Adrenal gland (tissue), 12 donors: ENCODE data around the gene NR6A1. TPM values are rescaled to one million over a fixed set of nuclear protein-coding genes. Genes with fewer than 3 reads are reported as not detected.

ENCODE experiments used
- DNase-seq, 7 donors: peaks; one replicate each; pipeline ENCODE4 v3.0.0-alpha.2; 2019 to 2020
- H3K27ac ChIP-seq, 5 donors: fragments of 200-600 bp; sonication (generic) in 4 of 5; 1 replicate in 3 of 5; 2 replicates in 2 of 5; pipeline versions ENCODE4 v1.5.1 to v1.8.0; 2016 to 2020; ENCODE audit warnings: mild to moderate bottlenecking in 1 of 5
- H3K27me3 ChIP-seq: fragments of 200-600 bp; 2 replicates; pipeline ENCODE4 v1.8.0; 2021
- H3K36me3 ChIP-seq, 2 donors: fragments of 200-600 bp; replicated peaks in 1 of 2; 1 replicate in 1 of 2; 2 replicates in 1 of 2; pipeline versions ENCODE4 v1.5.1 to v1.8.0; 2018 to 2022
- H3K4me1 ChIP-seq, 2 donors: fragments of 200-600 bp; replicated peaks in 1 of 2; 1 replicate in 1 of 2; 2 replicates in 1 of 2; pipeline versions ENCODE4 v1.5.1 to v1.8.0; 2018 to 2021
- H3K4me3 ChIP-seq, 4 donors: fragments of 200-600 bp; sonication (generic) in 3 of 4; one replicate each; pipeline ENCODE4 v1.5.1; 2016 to 2018
- H3K9me3 ChIP-seq, 3 donors: fragments of 200-600 bp; sonication (generic) in 1 of 3; replicated peaks in 1 of 3; 1 replicate in 2 of 3; 2 replicates in 1 of 3; pipeline versions ENCODE4 v1.5.1 to v1.8.0; 2016 to 2021
- POLR2A ChIP-seq, 2 donors: fragments of 450-650 bp; IDR thresholded peaks; one replicate each; pipeline ENCODE4 v1.6.1; 2017; ENCODE audit warnings: antibody characterized with exemption in 2 of 2, mild to moderate bottlenecking in 2 of 2, moderate library complexity in 1 of 2
- WGBS, 4 donors: extraction: QIAGEN DNeasy Blood & Tissue Kit in 2 of 4; methylation state at CpG; one replicate each; pipeline versions ENCODE4 v1.1.5 to v1.1.7; 2013 to 2017; 5-methylcytosine and 5-hydroxymethylcytosine counted together
- intact Hi-C, 2 donors: fragments of 100-400 bp; cut with DNase I; formaldehyde crosslinking; loops; one replicate each; pipeline versions ENCODE4 v1.14.1 to v1.15.0; 2022 to 2023
- polyA plus RNA-seq, 3 donors: library from polyadenylated mRNA; stranded (reverse); fragments of 200-250 nt in 2 of 3; fragments of 350-450 nt in 1 of 3; fragmentation: Illumina TruSeq in 1 of 3; extraction: RNeasy Lipid Tissue Mini Kit (QIAGEN cat#74804) in 1 of 3; gene quantifications; one replicate each; pipeline ENCODE4 v1.2.3, GENCODE V29; 2013 to 2014
- total RNA-seq, 9 donors: library from RNA; depleted of rRNA in 4 of 9; stranded (reverse); fragments of >200 nt in 4 of 9; fragments of 120-200 nt in 1 of 9; fragmentation: NEBNext Ultra II Directional in 1 of 9; extraction: Animal tissue kit (Norgen Biotek cat#: 25700) in 1 of 9; gene quantifications; one replicate each; pipeline versions ENCODE4 v1.1.0 to v1.2.4, GENCODE V29; 2013 to 2023
- TF ChIP-seq, protein P1 (sequence below), 6 experiments: fragments of 450-650 bp in 4 of 6; fragments of 200-600 bp in 2 of 6; sonication (generic) in 1 of 6; IDR thresholded peaks; 1 replicate in 5 of 6; 2 replicates in 1 of 6; pipeline versions ENCODE4 v1.5.1 to v1.8.0; 2016 to 2021; ENCODE audit warnings: antibody characterized with exemption in 6 of 6, mild to moderate bottlenecking in 2 of 6, moderate library complexity in 1 of 6
- donor health status: healthy with polysubstance abuse.
- donor health status: Bipolar disorder and iron deficiency.
- donor health status: DM: yes; HTN: yes; CAD: no.
- donor health status: DM: no; HTN: no; CAD: no.
- donor health status: DM: no; HTN: no; CAD: no.
- donor health status: DM: yes; HTN: yes; CAD: no.

The NR6A1 gene
- total and polyA plus RNA-seq, 12 donors, result 0.46 to 9.8 (median 1.5) TPM

DNA sequence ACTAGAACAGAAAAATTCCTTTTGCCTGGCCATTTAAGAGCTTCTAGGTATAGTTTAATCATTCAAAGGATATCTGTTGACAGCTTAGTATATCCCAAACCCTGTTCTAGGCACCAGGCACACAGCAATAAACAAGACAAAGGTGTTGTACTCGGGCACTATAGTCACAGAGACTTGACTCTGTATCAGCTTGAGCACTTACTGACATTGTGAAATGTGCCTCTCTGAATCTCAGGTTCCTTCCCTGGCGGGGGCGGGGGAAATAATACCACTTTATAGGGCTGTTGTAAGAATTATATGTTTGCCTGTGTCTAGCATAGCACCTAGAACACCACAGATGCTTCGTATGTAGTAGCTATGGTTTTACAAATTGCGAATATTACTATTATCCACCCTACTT is 104.5 kb downstream of the NR6A1 start:
- intact Hi-C loops, result no loop called here
- H3K36me3 ChIP-seq, result no peaks in the 10 kb centered on the region
- no peaks in the 10 kb centered on the region for H3K27me3 ChIP-seq
- no peak overlapping the region for H3K4me3 ChIP-seq
- 91 to 96% (median 94%) methylated on average over 5 of the region's 5 CpGs for WGBS, 4 donors
- no peak overlapping the region for H3K27ac ChIP-seq
- TF ChIP-seq, protein P1, sequence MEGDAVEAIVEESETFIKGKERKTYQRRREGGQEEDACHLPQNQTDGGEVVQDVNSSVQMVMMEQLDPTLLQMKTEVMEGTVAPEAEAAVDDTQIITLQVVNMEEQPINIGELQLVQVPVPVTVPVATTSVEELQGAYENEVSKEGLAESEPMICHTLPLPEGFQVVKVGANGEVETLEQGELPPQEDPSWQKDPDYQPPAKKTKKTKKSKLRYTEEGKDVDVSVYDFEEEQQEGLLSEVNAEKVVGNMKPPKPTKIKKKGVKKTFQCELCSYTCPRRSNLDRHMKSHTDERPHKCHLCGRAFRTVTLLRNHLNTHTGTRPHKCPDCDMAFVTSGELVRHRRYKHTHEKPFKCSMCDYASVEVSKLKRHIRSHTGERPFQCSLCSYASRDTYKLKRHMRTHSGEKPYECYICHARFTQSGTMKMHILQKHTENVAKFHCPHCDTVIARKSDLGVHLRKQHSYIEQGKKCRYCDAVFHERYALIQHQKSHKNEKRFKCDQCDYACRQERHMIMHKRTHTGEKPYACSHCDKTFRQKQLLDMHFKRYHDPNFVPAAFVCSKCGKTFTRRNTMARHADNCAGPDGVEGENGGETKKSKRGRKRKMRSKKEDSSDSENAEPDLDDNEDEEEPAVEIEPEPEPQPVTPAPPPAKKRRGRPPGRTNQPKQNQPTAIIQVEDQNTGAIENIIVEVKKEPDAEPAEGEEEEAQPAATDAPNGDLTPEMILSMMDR (IDR thresholded peaks at IDR 0.05), result no peak
- no peak for TF ChIP-seq POLR2A (IDR thresholded peaks at IDR 0.05)
- DNase-seq, result no peak
- no peaks in the 10 kb centered on the region for H3K9me3 ChIP-seq
- H3K4me1 ChIP-seq, result no peaks in the 10 kb centered on the region

DNA sequence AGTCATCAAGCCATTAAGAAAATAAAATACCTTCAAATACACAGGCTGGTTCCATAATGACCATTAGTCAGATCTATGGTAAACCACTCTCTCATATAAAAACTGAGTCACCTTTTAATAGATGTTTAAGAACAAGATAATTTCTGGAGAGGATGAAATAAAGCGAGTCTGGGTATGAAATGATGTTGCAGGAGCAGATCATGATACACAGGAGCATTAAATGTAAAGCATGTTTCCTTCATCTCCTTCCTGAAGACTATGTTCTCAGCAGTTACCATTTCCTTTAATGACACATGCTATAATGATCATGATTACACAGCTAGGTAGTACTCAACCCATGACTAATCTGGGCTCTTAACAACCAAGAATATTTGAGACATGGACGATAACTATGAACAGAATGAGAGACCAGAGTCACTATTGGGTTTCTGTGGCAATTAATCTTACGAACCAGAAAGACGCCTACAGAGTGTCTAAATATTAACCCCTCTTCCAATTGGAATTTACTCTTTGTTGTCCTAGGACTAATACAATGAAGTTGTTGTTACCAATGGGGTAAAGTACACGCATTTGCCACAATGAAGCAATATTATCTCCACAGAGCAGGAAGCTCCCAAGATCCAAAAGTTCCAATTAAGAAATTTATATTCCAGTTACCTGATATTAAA is 105.6 kb downstream of the NR6A1 start:
- WGBS, 4 donors, result 86 to 96% (median 91%) methylated on average over 5 of the region's 5 CpGs
- TF ChIP-seq, protein P1 (IDR thresholded peaks at IDR 0.05), result no peak
- TF ChIP-seq POLR2A (IDR thresholded peaks at IDR 0.05), result no peak

DNA sequence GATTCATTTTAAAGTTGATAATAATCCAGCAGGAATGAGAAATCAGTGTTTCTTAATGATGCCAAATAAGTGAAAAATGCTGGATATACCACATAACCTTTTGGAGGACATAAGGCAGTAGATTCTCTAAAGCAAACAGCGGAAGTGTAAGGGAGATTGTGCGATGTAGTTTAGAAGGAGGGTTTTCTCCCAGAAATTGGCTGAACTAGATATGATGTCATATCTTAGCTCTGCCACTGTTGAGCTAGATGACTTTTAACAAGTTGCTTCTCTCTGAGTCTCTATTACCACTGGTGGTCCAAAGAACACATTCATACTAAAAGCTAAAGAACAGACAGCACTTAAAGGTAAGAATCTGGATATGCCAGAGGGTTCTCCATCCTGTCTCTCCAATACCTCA is 107.0 kb downstream of the NR6A1 start:
- Histone ChIP-seq H3K4me1 (peaks cover 0 to 8% of the 10 kb centered on the region in 2 donors), H3K27ac (no peak overlapping the region), H3K4me3 (no peak overlapping the region), H3K9me3 (no peaks in the 10 kb centered on the region), H3K36me3 (no peaks in the 10 kb centered on the region), H3K27me3 (no peaks in the 10 kb centered on the region)
- intact Hi-C loops, result no loop called here
- TF ChIP-seq, protein P1 (IDR thresholded peaks at IDR 0.05), result no peak
- no peak for TF ChIP-seq POLR2A (IDR thresholded peaks at IDR 0.05)
- WGBS, 4 donors, result 96 to 98% (median 97%) methylated on average over 2 of the region's 2 CpGs
- DNase-seq, result no peak

More for the DNA sequence above, 105.6 kb downstream of the NR6A1 start:
- H3K4me1 ChIP-seq, result no peaks in the 10 kb centered on the region
- no peak overlapping the region for H3K4me3 ChIP-seq
- no peak overlapping the region for H3K27ac ChIP-seq
- no peaks in the 10 kb centered on the region for H3K27me3 ChIP-seq
- no peaks in the 10 kb centered on the region for H3K36me3 ChIP-seq
- no peak for DNase-seq
- intact Hi-C loops, result no loop called here
- H3K9me3 ChIP-seq, result no peaks in the 10 kb centered on the region

DNA sequence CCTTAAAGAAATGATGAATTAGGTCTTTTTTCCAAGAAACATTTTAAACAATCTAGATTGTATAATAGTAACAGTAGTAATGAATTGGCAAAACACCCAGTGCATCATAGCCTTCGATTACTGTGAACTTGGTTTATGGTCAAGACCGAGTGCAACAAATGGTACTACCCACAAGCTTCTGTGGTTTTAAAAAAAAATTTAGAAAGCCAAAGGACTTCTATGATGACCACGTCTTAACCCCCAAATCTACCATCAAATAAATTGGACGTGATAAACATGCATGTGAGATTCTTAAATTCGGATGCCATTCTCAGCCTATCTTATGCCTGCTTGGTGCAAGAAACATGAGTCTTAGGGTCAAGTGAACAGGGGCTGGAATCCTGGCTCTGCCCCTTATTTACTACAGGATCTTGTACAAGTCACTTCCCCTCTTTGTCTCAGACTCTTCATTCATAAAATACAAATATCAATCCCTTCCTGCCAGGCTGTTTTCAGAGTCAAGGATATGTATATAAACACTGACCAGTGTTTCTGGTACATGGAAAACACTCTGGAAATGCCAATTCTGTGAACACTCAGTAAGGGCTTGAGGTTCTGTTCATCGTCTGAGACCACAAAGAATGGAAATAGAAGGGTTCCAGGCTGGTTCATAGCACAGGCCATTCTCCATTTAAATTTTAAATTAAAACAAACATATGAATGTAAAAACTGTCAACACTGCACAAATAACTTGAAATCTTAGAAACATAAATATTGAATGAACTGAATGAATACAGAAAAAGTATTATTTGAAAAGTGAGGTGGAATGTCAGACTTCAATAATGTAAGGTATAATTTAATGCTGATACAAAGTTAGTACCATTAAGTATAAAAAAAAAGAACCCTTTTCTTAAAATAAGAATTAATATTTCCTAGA is 107.8 kb downstream of the NR6A1 start:
- no peak overlapping the region for H3K4me3 ChIP-seq
- 81 to 88% (median 84%) methylated on average over 6 of the region's 6 CpGs for WGBS, 4 donors
- H3K9me3 ChIP-seq, result no peaks in the 10 kb centered on the region
- DNase-seq, result no peak
- intact Hi-C loops, result no loop called here
- H3K4me1 ChIP-seq, result peaks cover 0 to 8% of the 10 kb centered on the region in 2 donors
- no peaks in the 10 kb centered on the region for H3K27me3 ChIP-seq
- no peaks in the 10 kb centered on the region for H3K36me3 ChIP-seq
- no peak overlapping the region for H3K27ac ChIP-seq
- TF ChIP-seq, protein P1 (IDR thresholded peaks at IDR 0.05), result no peak
- TF ChIP-seq POLR2A (IDR thresholded peaks at IDR 0.05), result no peak
